ENCODE measurements around the gene SESTD1.

The SESTD1 gene

DNA sequence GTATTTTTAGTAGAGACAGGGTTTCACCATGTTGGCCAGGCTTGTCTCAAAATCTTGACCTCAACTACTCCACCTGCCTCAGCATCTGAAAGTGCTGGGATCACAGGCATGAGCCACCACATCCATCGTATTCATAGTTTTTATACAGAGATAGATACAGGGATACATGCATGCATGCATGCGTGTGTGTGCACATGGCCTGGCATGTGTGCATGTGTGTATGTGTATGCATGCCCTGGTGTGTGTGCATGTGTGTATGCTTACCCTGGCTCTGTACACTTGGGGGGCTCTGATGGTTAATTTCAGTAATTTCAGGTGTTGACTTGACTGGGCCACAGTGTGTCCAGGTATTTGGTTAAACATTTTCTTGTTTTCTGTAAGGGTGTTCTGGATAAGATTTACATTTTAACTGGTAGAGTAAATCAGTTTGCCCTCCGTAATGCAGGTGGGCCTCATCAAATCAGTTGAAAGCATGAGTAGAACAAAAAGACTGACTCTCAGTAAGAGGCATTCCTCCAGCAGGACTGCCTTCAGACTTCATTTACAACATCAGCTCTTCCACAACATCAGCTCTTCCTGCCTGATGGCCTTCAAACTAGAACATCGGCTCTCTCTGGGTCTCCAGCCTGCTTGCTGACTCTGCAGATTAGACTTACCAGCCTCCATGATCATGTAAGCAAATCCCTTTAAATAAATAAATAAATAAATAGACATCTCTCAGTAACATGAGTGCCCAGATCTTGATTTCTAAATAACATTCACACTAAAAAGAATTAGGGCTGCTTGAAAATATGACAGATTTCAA lies 30.8 kb downstream of the SESTD1 start:
- H3K36me3 Mint-ChIP-seq (ENCODE audit: low read depth), result peaks cover 17% of the 10 kb centered on the region
- DNase-seq, result no peak
- no peaks in the 10 kb centered on the region for H3K9me3 Mint-ChIP-seq
- no peak overlapping the region for H3K27ac Mint-ChIP-seq
- no peaks in the 10 kb centered on the region for H3K27me3 Mint-ChIP-seq (ENCODE audit: low read depth, poor library complexity)
- TF ChIP-seq, protein P1, sequence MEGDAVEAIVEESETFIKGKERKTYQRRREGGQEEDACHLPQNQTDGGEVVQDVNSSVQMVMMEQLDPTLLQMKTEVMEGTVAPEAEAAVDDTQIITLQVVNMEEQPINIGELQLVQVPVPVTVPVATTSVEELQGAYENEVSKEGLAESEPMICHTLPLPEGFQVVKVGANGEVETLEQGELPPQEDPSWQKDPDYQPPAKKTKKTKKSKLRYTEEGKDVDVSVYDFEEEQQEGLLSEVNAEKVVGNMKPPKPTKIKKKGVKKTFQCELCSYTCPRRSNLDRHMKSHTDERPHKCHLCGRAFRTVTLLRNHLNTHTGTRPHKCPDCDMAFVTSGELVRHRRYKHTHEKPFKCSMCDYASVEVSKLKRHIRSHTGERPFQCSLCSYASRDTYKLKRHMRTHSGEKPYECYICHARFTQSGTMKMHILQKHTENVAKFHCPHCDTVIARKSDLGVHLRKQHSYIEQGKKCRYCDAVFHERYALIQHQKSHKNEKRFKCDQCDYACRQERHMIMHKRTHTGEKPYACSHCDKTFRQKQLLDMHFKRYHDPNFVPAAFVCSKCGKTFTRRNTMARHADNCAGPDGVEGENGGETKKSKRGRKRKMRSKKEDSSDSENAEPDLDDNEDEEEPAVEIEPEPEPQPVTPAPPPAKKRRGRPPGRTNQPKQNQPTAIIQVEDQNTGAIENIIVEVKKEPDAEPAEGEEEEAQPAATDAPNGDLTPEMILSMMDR (IDR thresholded peaks at IDR 0.05), result no peak
- H3K4me3 Mint-ChIP-seq, result no peak overlapping the region
- H3K4me1 Mint-ChIP-seq, result peaks cover 16% of the 10 kb centered on the region

DNA sequence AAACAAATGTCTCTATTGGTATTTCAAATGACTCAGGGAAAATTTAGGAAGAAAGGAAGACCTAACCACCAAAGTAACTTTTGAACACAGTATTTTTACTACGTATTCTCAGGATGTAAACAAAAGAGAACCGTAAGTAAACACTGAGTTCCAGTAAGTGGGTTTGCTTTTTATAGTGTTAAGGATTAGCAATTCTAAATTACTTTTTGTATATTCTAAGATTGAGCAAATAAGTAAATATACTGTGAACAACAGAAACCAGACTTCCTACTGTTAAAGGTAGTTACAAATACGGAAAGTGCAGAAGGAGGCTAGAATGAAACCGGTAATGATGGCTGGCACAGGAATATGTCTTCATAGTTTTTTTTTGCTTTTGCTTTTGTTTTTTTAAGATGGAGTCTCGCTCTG lies 31.5 kb downstream of the SESTD1 start:
- H3K36me3 Mint-ChIP-seq (ENCODE audit: low read depth), result peaks cover 21% of the 10 kb centered on the region

DNA sequence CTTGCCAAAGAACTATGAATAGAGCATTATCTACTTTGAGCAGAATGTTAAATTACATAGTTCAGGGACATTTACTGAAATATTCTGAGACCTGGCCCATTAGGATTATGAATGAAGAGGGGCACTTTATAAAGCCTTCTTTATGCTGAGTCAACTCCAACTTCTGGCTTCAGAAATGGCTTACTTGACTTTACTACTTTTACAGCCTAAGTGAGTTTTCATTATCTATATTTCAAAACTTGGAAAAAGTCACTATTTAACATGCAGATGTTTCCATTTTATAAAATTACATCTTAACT lies 37.7 kb downstream of the SESTD1 start:
- H3K27ac Mint-ChIP-seq, result no peak overlapping the region
- no peaks in the 10 kb centered on the region for H3K9me3 Mint-ChIP-seq
- H3K4me1 Mint-ChIP-seq, result no peaks in the 10 kb centered on the region
- TF ChIP-seq, protein P1 (IDR thresholded peaks at IDR 0.05), result no peak
- no peak overlapping the region for H3K4me3 Mint-ChIP-seq
- no peaks in the 10 kb centered on the region for H3K27me3 Mint-ChIP-seq (ENCODE audit: low read depth, poor library complexity)
- DNase-seq, result no peak
- peaks cover 8% of the 10 kb centered on the region for H3K36me3 Mint-ChIP-seq (ENCODE audit: low read depth)

More for the DNA sequence above, 31.5 kb downstream of the SESTD1 start:
- TF ChIP-seq, protein P1 (IDR thresholded peaks at IDR 0.05), result no peak
- DNase-seq, result no peak
- H3K4me1 Mint-ChIP-seq, result peaks cover 16% of the 10 kb centered on the region
- no peaks in the 10 kb centered on the region for H3K27me3 Mint-ChIP-seq (ENCODE audit: low read depth, poor library complexity)
- H3K4me3 Mint-ChIP-seq, result no peak overlapping the region
- H3K27ac Mint-ChIP-seq, result no peak overlapping the region
- no peaks in the 10 kb centered on the region for H3K9me3 Mint-ChIP-seq

DNA sequence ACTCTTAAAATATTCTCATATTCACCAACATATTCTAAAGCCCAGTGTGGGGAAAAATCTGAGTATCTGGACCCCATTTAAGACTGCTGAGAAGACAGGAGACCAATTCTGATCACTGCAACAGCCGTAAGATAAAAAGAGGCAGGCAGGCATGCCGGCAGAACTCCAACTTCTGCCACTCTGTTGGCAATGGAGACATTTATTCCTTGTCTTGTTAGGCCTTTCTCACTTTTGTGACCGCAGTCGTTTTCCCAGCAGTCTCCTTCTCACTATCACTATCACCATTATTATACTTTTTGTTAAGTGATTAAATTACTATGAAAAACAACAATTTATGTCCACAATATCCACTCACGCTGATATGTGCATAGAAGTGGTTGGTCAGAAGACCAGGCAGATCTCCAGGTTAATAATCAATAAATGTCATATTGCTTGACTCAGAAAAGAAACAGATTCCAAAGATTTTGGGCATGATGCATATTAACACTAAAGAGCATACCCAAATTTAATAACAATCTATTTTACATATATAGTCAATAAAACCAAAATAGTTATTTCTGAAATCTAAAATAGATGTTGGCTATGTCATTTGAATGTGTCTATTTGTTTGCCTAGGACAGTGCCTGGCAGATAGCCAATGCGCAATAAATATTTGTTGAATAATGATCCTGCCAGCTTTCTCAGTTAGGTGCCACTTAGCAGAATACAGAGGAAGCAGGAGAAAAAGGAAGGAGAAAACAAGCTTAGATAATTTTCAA lies 38.2 kb downstream of the SESTD1 start:
- Mint-ChIP-seq H3K9me3 (no peaks in the 10 kb centered on the region), H3K36me3 (ENCODE audit: low read depth) (peaks cover 8% of the 10 kb centered on the region), H3K27me3 (ENCODE audit: low read depth, poor library complexity) (no peaks in the 10 kb centered on the region), H3K4me3 (no peak overlapping the region), H3K27ac (no peak overlapping the region), H3K4me1 (no peaks in the 10 kb centered on the region)
- DNase-seq, result no peak
- TF ChIP-seq, protein P1 (IDR thresholded peaks at IDR 0.05), result no peak

DNA sequence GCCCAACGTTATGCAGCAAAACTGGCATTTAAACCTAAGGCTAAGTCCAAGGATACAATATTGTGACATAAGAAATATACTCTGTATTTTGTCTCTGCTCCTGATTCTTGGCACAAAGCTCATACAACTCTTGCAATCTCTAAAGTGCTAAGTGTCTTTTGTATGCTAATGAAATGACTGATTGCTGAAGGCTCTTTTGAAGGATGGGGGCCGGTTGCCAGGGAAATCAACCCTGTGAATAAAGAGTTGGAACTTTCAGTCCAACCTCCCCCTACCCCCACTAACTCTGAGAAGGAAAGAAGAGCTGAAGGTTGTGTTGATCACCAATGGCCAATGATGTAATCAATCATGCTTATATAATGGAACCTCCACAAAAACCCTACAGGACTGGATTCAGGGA lies 40.3 kb downstream of the SESTD1 start:
- H3K36me3 Mint-ChIP-seq (ENCODE audit: low read depth), result peaks cover 8% of the 10 kb centered on the region
- H3K27me3 Mint-ChIP-seq (ENCODE audit: low read depth, poor library complexity), result no peaks in the 10 kb centered on the region
- no peak overlapping the region for H3K4me3 Mint-ChIP-seq
- H3K9me3 Mint-ChIP-seq, result no peaks in the 10 kb centered on the region
- no peak overlapping the region for H3K27ac Mint-ChIP-seq
- DNase-seq, result no peak
- no peaks in the 10 kb centered on the region for H3K4me1 Mint-ChIP-seq
- TF ChIP-seq, protein P1 (IDR thresholded peaks at IDR 0.05), result no peak
